CD8-positive, alpha-beta memory T cell (primary cell): ENCODE measurements around the gene ARID1B. TPM values are rescaled to one million over a fixed set of nuclear protein-coding genes. Genes with fewer than 3 reads are reported as not detected.

ENCODE experiments used
- CTCF ChIA-PET: fragments of 350-600 bp; sonication (Branson Sonifier 250); formaldehyde crosslinking; loops from one replicate; lab custom pipeline; 2021; ENCODE audit warnings: antibody characterized with exemption; lab: Charles Lee
- POLR2A ChIA-PET: fragments of 350-600 bp; sonication (Branson Sonifier 250); formaldehyde crosslinking; loops from one replicate; lab custom pipeline; 2021; ENCODE audit warnings: antibody characterized with exemption; lab: Charles Lee
- DNase-seq, 5 donors: peaks; one replicate each; pipeline versions ENCODE4 v3.0.0 to v3.0.0-alpha.2; 2020 to 2022; ENCODE audit warnings: mixed read lengths in 1 of 5
- H3K27ac ChIP-seq: one replicate; pipeline ENCODE4 v1.7.0; 2013; ENCODE audit warnings: low read depth, mild to moderate bottlenecking, low read length, moderate library complexity
- H3K27me3 ChIP-seq: 2 replicates; pipeline ENCODE4 v1.7.0; 2013; ENCODE audit warnings: low read length, mild to moderate bottlenecking; ENCODE audit not compliant: insufficient read depth, poor library complexity, severe bottlenecking
- H3K36me3 ChIP-seq: 2 replicates; pipeline ENCODE4 v1.7.0; 2013; ENCODE audit warnings: mild to moderate bottlenecking, low read length, moderate library complexity; ENCODE audit not compliant: insufficient read depth
- H3K4me1 ChIP-seq: 2 replicates; pipeline ENCODE4 v1.7.0; 2013; ENCODE audit warnings: mild to moderate bottlenecking, low read length, moderate library complexity; ENCODE audit not compliant: insufficient read depth
- H3K4me3 ChIP-seq: 2 replicates; pipeline ENCODE4 v1.7.0; 2013; ENCODE audit warnings: mild to moderate bottlenecking, low read length
- H3K9me3 ChIP-seq: 2 replicates; pipeline ENCODE4 v1.7.0; 2013; ENCODE audit warnings: mild to moderate bottlenecking, low read length
- H3K27ac Mint-ChIP-seq, 8 donors: one replicate each; pipeline ENCODE4 v1.8.0; 2020 to 2021; ENCODE audit warnings: mixed read lengths in 8 of 8, mild to moderate bottlenecking in 6 of 8, inconsistent platforms in 3 of 8, moderate library complexity in 3 of 8
- H3K27me3 Mint-ChIP-seq, 2 donors: one replicate each; pipeline ENCODE4 v1.8.0; 2020 to 2021; ENCODE audit warnings: mixed read lengths in 2 of 2, mild to moderate bottlenecking in 1 of 2, moderate library complexity in 1 of 2
- H3K36me3 Mint-ChIP-seq, 3 donors: one replicate each; pipeline ENCODE4 v1.8.0; 2020 to 2021; ENCODE audit warnings: mixed read lengths in 3 of 3, inconsistent platforms in 1 of 3, mild to moderate bottlenecking in 1 of 3
- H3K4me1 Mint-ChIP-seq, 3 donors: one replicate each; pipeline ENCODE4 v1.8.0; 2020 to 2021; ENCODE audit warnings: mixed read lengths in 3 of 3, inconsistent platforms in 1 of 3, mild to moderate bottlenecking in 1 of 3
- H3K4me3 Mint-ChIP-seq, 7 donors: one replicate each; pipeline ENCODE4 v1.8.0; 2020 to 2021; ENCODE audit warnings: mixed read lengths in 7 of 7, mild to moderate bottlenecking in 6 of 7, moderate library complexity in 4 of 7, inconsistent platforms in 2 of 7
- H3K9me3 Mint-ChIP-seq, 5 donors: one replicate each; pipeline ENCODE4 v1.8.0; 2020 to 2022; ENCODE audit warnings: mixed read lengths in 5 of 5, mild to moderate bottlenecking in 3 of 5, moderate library complexity in 2 of 5, inconsistent platforms in 1 of 5
- polyA plus RNA-seq: library from polyadenylated mRNA; unstranded; fragments of 300-500 nt; fragmentation: Illumina TruSeq; gene quantifications from one replicate; pipeline ENCODE4 v1.2.3, GENCODE V29; 2021
- total RNA-seq, 2 experiments: library from RNA; stranded (reverse); gene quantifications; one replicate each; pipeline ENCODE4 v1.2.3, GENCODE V29; 2021

Gene ARID1B
- total and polyA plus RNA-seq, 3 experiments from 2014 or later: 19.1 to 57.9 (median 53.0) TPM

DNA sequence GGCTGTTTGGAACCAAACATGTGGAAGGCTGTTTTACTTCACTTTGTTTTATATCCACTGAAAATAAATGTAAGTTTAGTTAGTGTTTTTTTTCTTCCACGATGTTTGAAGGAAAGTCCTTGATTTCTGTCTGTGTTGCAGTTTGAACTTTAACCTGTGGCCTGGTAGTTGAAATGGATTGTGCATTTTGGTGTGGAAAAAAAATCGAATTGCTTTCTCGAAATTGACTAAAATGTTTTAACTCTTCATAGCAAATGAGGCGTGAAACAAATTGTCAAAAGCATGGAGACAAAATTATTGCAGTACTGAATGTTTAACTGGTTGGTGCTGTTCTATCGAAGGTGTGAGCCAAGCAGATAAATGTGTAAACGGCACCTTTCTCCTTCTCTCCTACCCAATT, 24.5 kb downstream of the ARID1B start:
- Histone ChIP-seq H3K36me3 (no peaks in the 10 kb centered on the region), H3K9me3 (no peaks in the 10 kb centered on the region), H3K4me3 (no peak overlapping the region), H3K27ac (no peak overlapping the region), H3K4me1 (peaks cover 31% of the 10 kb centered on the region), H3K27me3 (no peaks in the 10 kb centered on the region)
- Mint-ChIP-seq H3K27ac (peak overlapping the region in 4 of 8 donors; percentile 27 to 68 (median 63)), H3K4me3 (peak overlapping the region in 6 of 7 donors; percentile 24 to 61 (median 46)), H3K27me3 (no peaks in the 10 kb centered on the region), H3K4me1 (peaks cover 79 to 93% (median 86%) of the 10 kb centered on the region in 3 donors), H3K36me3 (peaks cover 0 to 17% (median 9%) of the 10 kb centered on the region in 3 donors), H3K9me3 (no peaks in the 10 kb centered on the region)
- POLR2A ChIA-PET: no interaction called here
- no peak for DNase-seq
- CTCF ChIA-PET: no interaction called here

DNA sequence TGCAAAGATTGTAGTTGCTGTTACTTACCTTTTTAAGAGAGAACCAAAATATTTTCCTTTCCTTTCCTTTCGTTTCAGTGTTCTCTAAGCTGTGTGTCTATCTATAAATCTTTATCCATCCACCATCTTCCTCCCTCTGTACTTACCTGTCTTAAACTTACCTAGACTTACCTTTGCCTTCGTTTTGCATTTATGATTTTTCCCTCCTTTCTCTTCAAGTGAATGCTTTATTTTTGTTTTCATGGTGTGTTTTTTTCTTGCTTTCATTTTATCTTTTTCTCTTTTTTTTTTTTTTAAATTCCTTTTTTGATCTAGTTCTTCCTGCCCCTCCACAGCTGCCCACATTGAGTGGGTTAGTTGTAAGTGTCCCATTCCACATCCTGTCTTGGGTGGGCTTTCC, 26.2 kb downstream of the ARID1B start:
- H3K9me3 ChIP-seq: no peaks in the 10 kb centered on the region
- H3K27ac ChIP-seq: no peak overlapping the region
- no peak for DNase-seq
- H3K4me1 Mint-ChIP-seq: peaks cover 81 to 93% (median 86%) of the 10 kb centered on the region in 3 donors
- H3K36me3 ChIP-seq: no peaks in the 10 kb centered on the region
- peaks cover 0 to 9% (median 6%) of the 10 kb centered on the region in 3 donors for H3K36me3 Mint-ChIP-seq
- POLR2A ChIA-PET: no interaction called here
- H3K27ac Mint-ChIP-seq: peak overlapping the region in 4 of 8 donors; percentile 0 to 68 (median 26)
- peaks cover 40% of the 10 kb centered on the region for H3K4me1 ChIP-seq
- no peaks in the 10 kb centered on the region for H3K27me3 ChIP-seq
- no peaks in the 10 kb centered on the region for H3K27me3 Mint-ChIP-seq
- CTCF ChIA-PET: no interaction called here
- H3K4me3 ChIP-seq: no peak overlapping the region
- peak overlapping the region in 4 of 7 donors; percentile 2 to 33 (median 16) for H3K4me3 Mint-ChIP-seq
- H3K9me3 Mint-ChIP-seq: no peaks in the 10 kb centered on the region

DNA sequence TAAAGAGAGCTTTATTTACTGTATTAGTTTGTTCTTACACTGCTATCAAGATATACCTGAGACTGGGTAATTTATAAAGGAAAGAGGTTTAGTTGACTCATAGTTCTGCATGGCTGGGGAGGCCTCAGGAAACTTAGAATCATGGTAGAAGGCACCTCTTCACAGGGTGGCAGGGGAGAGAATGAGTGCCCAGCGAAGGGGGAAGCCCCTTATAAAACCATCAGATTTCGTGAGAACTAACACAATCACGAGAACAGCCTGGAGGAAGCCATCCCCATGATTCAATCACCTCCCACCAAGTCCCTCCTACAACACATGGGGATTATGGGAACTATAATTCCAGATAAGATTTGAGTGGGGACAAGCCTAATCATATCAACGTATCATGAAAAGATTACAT, 27.2 kb downstream of the ARID1B start:
- H3K36me3 Mint-ChIP-seq: peaks cover 0 to 6% (median 6%) of the 10 kb centered on the region in 3 donors
- Histone ChIP-seq H3K27me3 (no peaks in the 10 kb centered on the region), H3K36me3 (no peaks in the 10 kb centered on the region), H3K4me1 (peaks cover 40% of the 10 kb centered on the region), H3K4me3 (no peak overlapping the region), H3K27ac (no peak overlapping the region), H3K9me3 (no peaks in the 10 kb centered on the region)
- ChIA-PET CTCF (interaction anchor here (0.7 kb wide), 1 partner anchor 102 kb away, joined by 5 read pairs; no protein-coding TSS in a partner anchor), POLR2A (no interaction called here)
- peaks cover 81 to 93% (median 85%) of the 10 kb centered on the region in 3 donors for H3K4me1 Mint-ChIP-seq
- H3K27ac Mint-ChIP-seq: peak overlapping the region in 3 of 8 donors; percentile 11 to 36 (median 28)
- no peaks in the 10 kb centered on the region for H3K27me3 Mint-ChIP-seq
- DNase-seq: no peak
- no peak overlapping the region for H3K4me3 Mint-ChIP-seq
- H3K9me3 Mint-ChIP-seq: no peaks in the 10 kb centered on the region

GRCh38 chr6:156806155-156806554, 29.0 kb downstream of the ARID1B start:
- Histone ChIP-seq H3K9me3 (no peaks in the 10 kb centered on the region), H3K4me1 (peaks cover 57% of the 10 kb centered on the region), H3K27me3 (no peaks in the 10 kb centered on the region), H3K4me3 (no peak overlapping the region), H3K36me3 (no peaks in the 10 kb centered on the region), H3K27ac (no peak overlapping the region)
- ChIA-PET POLR2A (no interaction called here), CTCF (no interaction called here)
- peak overlapping the region in 1 of 7 donors; percentile 5 for H3K4me3 Mint-ChIP-seq
- H3K36me3 Mint-ChIP-seq: peaks cover 0 to 7% (median 5%) of the 10 kb centered on the region in 3 donors
- no peaks in the 10 kb centered on the region for H3K27me3 Mint-ChIP-seq
- no peaks in the 10 kb centered on the region for H3K9me3 Mint-ChIP-seq
- DNase-seq: no peak
- peaks cover 90 to 97% (median 95%) of the 10 kb centered on the region in 3 donors for H3K4me1 Mint-ChIP-seq
- H3K27ac Mint-ChIP-seq: no peak overlapping the region

- POLR2A ChIA-PET: interaction anchor here (0.7 kb wide), 1 partner anchor 376 kb away, joined by 3 read pairs; no protein-coding TSS in a partner anchor
These were observed 29.9 kb downstream of the ARID1B start for GRCh38 chr6:156807028-156807427.

DNA sequence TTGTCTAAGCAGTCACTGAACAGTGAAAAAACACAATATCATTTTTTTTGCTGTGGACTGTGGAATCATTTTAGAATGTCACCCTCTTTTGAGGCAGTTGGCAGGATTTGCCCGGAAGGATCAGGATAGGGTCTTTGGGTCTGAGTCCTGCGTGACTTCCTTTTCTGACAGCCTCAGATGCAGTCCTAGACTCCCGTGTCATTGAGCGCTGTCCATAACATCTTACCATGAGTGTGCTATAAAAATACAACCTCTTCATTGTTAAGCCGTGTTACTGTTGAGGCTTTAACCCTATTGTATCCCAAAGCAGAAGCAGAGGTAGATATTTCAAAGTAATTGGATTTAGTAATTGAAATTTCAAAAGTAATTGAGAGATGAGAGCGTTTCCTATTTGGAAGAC, 30.6 kb downstream of the ARID1B start:
- Mint-ChIP-seq H3K27ac (no peak overlapping the region), H3K4me3 (peak overlapping the region in 2 of 7 donors; percentile 1 to 47), H3K4me1 (peaks cover 92 to 98% (median 96%) of the 10 kb centered on the region in 3 donors), H3K27me3 (no peaks in the 10 kb centered on the region), H3K36me3 (peaks cover 0 to 5% (median 2%) of the 10 kb centered on the region in 3 donors), H3K9me3 (no peaks in the 10 kb centered on the region)
- peaks cover 60% of the 10 kb centered on the region for H3K4me1 ChIP-seq
- no peaks in the 10 kb centered on the region for H3K9me3 ChIP-seq
- H3K36me3 ChIP-seq: no peaks in the 10 kb centered on the region
- DNase-seq: no peak
- H3K27ac ChIP-seq: no peak overlapping the region
- no peak overlapping the region for H3K4me3 ChIP-seq
- ChIA-PET CTCF (no interaction called here), POLR2A (no interaction called here)
- H3K27me3 ChIP-seq: no peaks in the 10 kb centered on the region

More at GRCh38 chr6:156807028-156807427, 29.9 kb downstream of the ARID1B start:
- peak overlapping the region in 2 of 8 donors; percentile 5 to 34 for H3K27ac Mint-ChIP-seq
- no peaks in the 10 kb centered on the region for H3K27me3 Mint-ChIP-seq
- H3K36me3 ChIP-seq: no peaks in the 10 kb centered on the region
- peak overlapping the region in 4 of 7 donors; percentile 5 to 44 (median 7) for H3K4me3 Mint-ChIP-seq
- CTCF ChIA-PET: no interaction called here
- peaks cover 91 to 97% (median 96%) of the 10 kb centered on the region in 3 donors for H3K4me1 Mint-ChIP-seq
- no peaks in the 10 kb centered on the region for H3K27me3 ChIP-seq
- H3K36me3 Mint-ChIP-seq: peaks cover 0 to 5% (median 3%) of the 10 kb centered on the region in 3 donors
- no peak overlapping the region for H3K4me3 ChIP-seq
- H3K4me1 ChIP-seq: peaks cover 58% of the 10 kb centered on the region
- DNase-seq: peak in 1 of 5 donors; percentile 15
- no peaks in the 10 kb centered on the region for H3K9me3 Mint-ChIP-seq
- no peak overlapping the region for H3K27ac ChIP-seq
- H3K9me3 ChIP-seq: no peaks in the 10 kb centered on the region

DNA sequence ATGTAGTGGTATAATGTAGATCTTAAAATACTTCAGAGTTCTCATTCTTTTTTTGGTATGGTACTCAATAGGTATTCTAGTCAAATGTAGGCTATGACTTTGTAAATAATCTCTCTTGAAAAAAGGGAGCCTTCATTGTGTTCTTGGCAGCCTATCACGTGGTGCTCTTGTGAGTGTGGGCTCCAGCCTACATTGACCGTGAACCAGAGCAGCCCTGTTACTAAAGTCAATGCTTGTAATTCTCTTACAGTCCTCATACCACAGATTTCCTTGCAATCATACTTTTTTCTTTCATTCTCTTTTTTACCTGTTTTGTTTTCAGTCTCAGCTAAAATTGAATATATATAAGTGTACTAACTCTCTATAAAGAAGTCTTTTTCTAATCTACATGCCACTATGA, 31.1 kb downstream of the ARID1B start:
- peaks cover 57% of the 10 kb centered on the region for H3K4me1 ChIP-seq
- H3K36me3 Mint-ChIP-seq: peaks cover 0 to 5% (median 2%) of the 10 kb centered on the region in 3 donors
- H3K4me1 Mint-ChIP-seq: peaks cover 88 to 95% (median 95%) of the 10 kb centered on the region in 3 donors
- POLR2A ChIA-PET: no interaction called here
- H3K9me3 ChIP-seq: no peaks in the 10 kb centered on the region
- H3K9me3 Mint-ChIP-seq: no peaks in the 10 kb centered on the region
- no peak for DNase-seq
- H3K27me3 Mint-ChIP-seq: no peaks in the 10 kb centered on the region
- H3K27me3 ChIP-seq: no peaks in the 10 kb centered on the region
- CTCF ChIA-PET: no interaction called here
- H3K4me3 ChIP-seq: no peak overlapping the region
- peak overlapping the region in 3 of 7 donors; percentile 11 to 48 (median 47) for H3K4me3 Mint-ChIP-seq
- no peaks in the 10 kb centered on the region for H3K36me3 ChIP-seq
- no peak overlapping the region for H3K27ac ChIP-seq
- peak overlapping the region in 3 of 8 donors; percentile 6 to 35 (median 9) for H3K27ac Mint-ChIP-seq

DNA sequence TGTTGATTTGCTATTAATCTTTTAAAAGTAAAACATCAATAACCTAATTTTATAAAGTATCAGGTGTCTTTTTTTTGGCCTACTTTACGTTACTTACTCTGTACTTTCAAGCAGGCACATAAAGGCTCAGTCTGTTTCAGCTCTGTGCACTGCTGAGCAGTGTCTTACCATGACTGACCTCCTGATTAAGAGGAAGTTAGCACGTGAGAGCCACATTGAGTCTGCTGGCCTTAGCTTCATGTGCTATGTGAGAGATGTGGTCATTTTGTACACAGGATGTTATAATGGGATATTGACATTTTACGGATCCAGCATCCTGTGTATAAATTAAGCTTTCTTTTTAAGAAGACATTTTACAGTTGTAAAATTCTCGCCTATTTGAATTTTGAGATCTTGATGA, 31.9 kb downstream of the ARID1B start:
- Histone ChIP-seq H3K4me1 (peaks cover 57% of the 10 kb centered on the region), H3K4me3 (no peak overlapping the region), H3K9me3 (no peaks in the 10 kb centered on the region), H3K27ac (no peak overlapping the region), H3K27me3 (no peaks in the 10 kb centered on the region), H3K36me3 (no peaks in the 10 kb centered on the region)
- peaks cover 88 to 95% (median 95%) of the 10 kb centered on the region in 3 donors for H3K4me1 Mint-ChIP-seq
- CTCF ChIA-PET: interaction anchor here (1.3 kb wide), 1 partner anchor 32 kb away, joined by 3 read pairs; the partner anchor contains the start of gene ARID1B
- H3K4me3 Mint-ChIP-seq: peak overlapping the region in 4 of 7 donors; percentile 1 to 56 (median 40)
- no peaks in the 10 kb centered on the region for H3K27me3 Mint-ChIP-seq
- POLR2A ChIA-PET: no interaction called here
- H3K36me3 Mint-ChIP-seq: peaks cover 0 to 9% (median 2%) of the 10 kb centered on the region in 3 donors
- H3K27ac Mint-ChIP-seq: peak overlapping the region in 2 of 8 donors; percentile 11 to 29
- DNase-seq: no peak
- H3K9me3 Mint-ChIP-seq: no peaks in the 10 kb centered on the region
